Measurements from ENCODE around the gene CSTF2. TPM values are rescaled to one million over a fixed set of nuclear protein-coding genes. Genes with fewer than 3 reads are reported as not detected.

Gene CSTF2
- polyA plus RNA-seq, 1 donor from 2014 or later, result 14.0 TPM

- Mint-ChIP-seq H3K36me3 (peaks cover 1% of the 10 kb centered on the region), H3K4me1 (peaks cover 4 to 6% (median 6%) of the 10 kb centered on the region in 3 donors), H3K27ac (no peak overlapping the region), H3K9me3 (no peaks in the 10 kb centered on the region), H3K27me3 (no peaks in the 10 kb centered on the region), H3K4me3 (no peak overlapping the region)
Measured at GRCh38 chrX:100850317-100850716, 30.1 kb downstream of the CSTF2 start.

- H3K9me3 Mint-ChIP-seq, result peaks cover 0 to 4% (median 1%) of the 10 kb centered on the region in 3 donors
- peaks cover 3% of the 10 kb centered on the region for H3K36me3 Mint-ChIP-seq
- no peak overlapping the region for H3K4me3 Mint-ChIP-seq
- H3K27me3 Mint-ChIP-seq, result no peaks in the 10 kb centered on the region
- H3K27ac Mint-ChIP-seq, result no peak overlapping the region
- H3K4me1 Mint-ChIP-seq, result peaks cover 4 to 6% (median 6%) of the 10 kb centered on the region in 3 donors
Measured at GRCh38 chrX:100852810-100853209, 32.6 kb downstream of the CSTF2 start.

- Mint-ChIP-seq H3K4me1 (peaks cover 0 to 1% (median 0%) of the 10 kb centered on the region in 3 donors), H3K4me3 (no peak overlapping the region), H3K27ac (no peak overlapping the region), H3K9me3 (no peaks in the 10 kb centered on the region), H3K27me3 (peaks cover 5% of the 10 kb centered on the region), H3K36me3 (no peaks in the 10 kb centered on the region)
Measured at GRCh38 chrX:100863326-100863864, 43.2 kb downstream of the CSTF2 start.

GRCh38 chrX:100864657-100865391 lies 44.6 kb downstream of the CSTF2 start:
- H3K36me3 Mint-ChIP-seq, result no peaks in the 10 kb centered on the region
- H3K27ac Mint-ChIP-seq, result no peak overlapping the region
- H3K9me3 Mint-ChIP-seq, result no peaks in the 10 kb centered on the region
- H3K4me3 Mint-ChIP-seq, result no peak overlapping the region
- peaks cover 5% of the 10 kb centered on the region for H3K27me3 Mint-ChIP-seq
- H3K4me1 Mint-ChIP-seq, result peaks cover 0 to 1% (median 0%) of the 10 kb centered on the region in 3 donors

GRCh38 chrX:100868273-100868672 lies 48.1 kb downstream of the CSTF2 start:
- H3K27me3 Mint-ChIP-seq, result peaks cover under 1% of the 10 kb centered on the region
- H3K36me3 Mint-ChIP-seq, result no peaks in the 10 kb centered on the region
- H3K9me3 Mint-ChIP-seq, result no peaks in the 10 kb centered on the region
- peaks cover 0 to 2% (median 0%) of the 10 kb centered on the region in 3 donors for H3K4me1 Mint-ChIP-seq
- no peak overlapping the region for H3K4me3 Mint-ChIP-seq
- H3K27ac Mint-ChIP-seq, result no peak overlapping the region

GRCh38 chrX:100870527-100870926 lies 50.3 kb downstream of the CSTF2 start:
- H3K4me3 Mint-ChIP-seq, result no peak overlapping the region
- no peaks in the 10 kb centered on the region for H3K36me3 Mint-ChIP-seq
- peaks cover 0 to 2% (median 0%) of the 10 kb centered on the region in 3 donors for H3K4me1 Mint-ChIP-seq
- no peaks in the 10 kb centered on the region for H3K9me3 Mint-ChIP-seq
- H3K27ac Mint-ChIP-seq, result no peak overlapping the region
- H3K27me3 Mint-ChIP-seq, result no peaks in the 10 kb centered on the region

- Mint-ChIP-seq H3K9me3 (no peaks in the 10 kb centered on the region), H3K27me3 (no peaks in the 10 kb centered on the region), H3K27ac (peak overlapping the region in 1 of 3 donors; percentile 81), H3K4me1 (peaks cover 0 to 2% (median 0%) of the 10 kb centered on the region in 3 donors), H3K36me3 (no peaks in the 10 kb centered on the region), H3K4me3 (no peak overlapping the region)
Measured at GRCh38 chrX:100871594-100872560, 51.7 kb downstream of the CSTF2 start.

- H3K4me1 Mint-ChIP-seq, result peaks cover 0 to 2% (median 0%) of the 10 kb centered on the region in 3 donors
- no peaks in the 10 kb centered on the region for H3K9me3 Mint-ChIP-seq
- peak within 1 kb of the TSS in 1 of 3 donors; percentile 68 for H3K27ac Mint-ChIP-seq
- no peak within 1 kb of the TSS for H3K4me3 Mint-ChIP-seq
- H3K27me3 Mint-ChIP-seq, result no peaks in the 10 kb centered on the region
- H3K36me3 Mint-ChIP-seq, result no peaks in the 10 kb centered on the region
Measured at GRCh38 chrX:100874325-100874724, 54.1 kb downstream of the CSTF2 start, which contains the start of gene NOX1. Gene NOX1, minus strand, starts transcription at chrX:100874359. Its CDS starts 220 bp downstream, at chrX:100874139.

- no peak overlapping the region for H3K27ac Mint-ChIP-seq
- H3K27me3 Mint-ChIP-seq, result no peaks in the 10 kb centered on the region
- no peaks in the 10 kb centered on the region for H3K4me1 Mint-ChIP-seq
- H3K9me3 Mint-ChIP-seq, result peaks cover 0 to 2% (median 0%) of the 10 kb centered on the region in 3 donors
- H3K4me3 Mint-ChIP-seq, result no peak overlapping the region
- H3K36me3 Mint-ChIP-seq, result no peaks in the 10 kb centered on the region
Measured at GRCh38 chrX:100880368-100880767, 60.2 kb downstream of the CSTF2 start.

- Mint-ChIP-seq H3K27me3 (peaks cover 3% of the 10 kb centered on the region), H3K27ac (no peak overlapping the region), H3K36me3 (no peaks in the 10 kb centered on the region), H3K4me1 (no peaks in the 10 kb centered on the region), H3K4me3 (peak overlapping the region in 1 of 4 donors; percentile 76), H3K9me3 (peaks cover 0 to 2% (median 0%) of the 10 kb centered on the region in 3 donors)
Measured at GRCh38 chrX:100883654-100884053, 63.5 kb downstream of the CSTF2 start.

Other genes with a start within 250 kb of the CSTF2 start
- not detected for gene TNMD, start 235.5 kb upstream of the CSTF2 start, polyA plus RNA-seq
- gene TSPAN6, start 183.6 kb upstream of the CSTF2 start, polyA plus RNA-seq, result 0.19 TPM
- not detected for gene SRPX2, start 176.2 kb upstream of the CSTF2 start, polyA plus RNA-seq
- 0.11 TPM for gene SYTL4, start 88.3 kb upstream of the CSTF2 start, polyA plus RNA-seq
- gene NOX1, start 54.0 kb downstream of the CSTF2 start, polyA plus RNA-seq, result not detected
- 0.88 TPM for gene XKRX, start 108.5 kb downstream of the CSTF2 start, polyA plus RNA-seq
- not detected for gene ARL13A, start 149.3 kb downstream of the CSTF2 start, polyA plus RNA-seq
- 38.9 TPM for gene TRMT2B, start 231.7 kb downstream of the CSTF2 start, polyA plus RNA-seq

All from IgD-negative memory B cell (primary cell).